H54 (cell line): ENCODE data around the gene FAM114A1.
"Not testable (repeated sequence)": the region's sequence is repeated elsewhere in the genome, so short reads cannot be mapped to it uniquely, and the experiment has no call there.

Experiments
- DNase-seq: peaks from one replicate; pipeline ENCODE4 v3.0.0; 2011; ENCODE audit warnings: low spot score, mixed read lengths; ENCODE audit not compliant: insufficient read length
- FAIRE-seq: peaks from 3 replicates; lab custom pipeline; 2011; peaks lifted over from hg19 to GRCh38; lab: Jason Lieb, UNC
- POLR2A ChIP-seq: IDR thresholded peaks from 2 replicates; pipeline ENCODE4 v1.6.1; 2011; ENCODE audit warnings: low read depth, mild to moderate bottlenecking, low read length

Gene FAM114A1

DNA sequence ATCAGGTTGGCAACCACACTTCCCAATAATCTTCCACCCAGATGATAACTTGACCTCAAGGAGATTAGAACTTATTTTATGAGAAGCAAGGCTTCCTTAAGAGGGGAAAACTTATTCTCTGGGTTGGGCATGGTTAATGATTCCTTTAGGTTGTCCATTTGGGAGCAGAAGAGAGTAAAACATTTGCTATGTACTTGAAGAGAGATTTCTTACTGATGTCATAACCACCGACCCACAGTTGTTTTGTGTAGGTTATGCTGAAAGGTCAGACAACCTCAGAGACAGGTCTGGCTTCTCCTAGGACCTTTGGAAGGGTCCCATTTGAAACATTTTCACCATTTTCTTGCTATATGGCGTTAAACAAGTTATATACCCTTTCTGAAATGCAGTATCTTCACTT, 56.1 kb downstream of the FAM114A1 start:
- DNase-seq = no peak
- no peak for TF ChIP-seq POLR2A
- FAIRE-seq = no peak

DNA sequence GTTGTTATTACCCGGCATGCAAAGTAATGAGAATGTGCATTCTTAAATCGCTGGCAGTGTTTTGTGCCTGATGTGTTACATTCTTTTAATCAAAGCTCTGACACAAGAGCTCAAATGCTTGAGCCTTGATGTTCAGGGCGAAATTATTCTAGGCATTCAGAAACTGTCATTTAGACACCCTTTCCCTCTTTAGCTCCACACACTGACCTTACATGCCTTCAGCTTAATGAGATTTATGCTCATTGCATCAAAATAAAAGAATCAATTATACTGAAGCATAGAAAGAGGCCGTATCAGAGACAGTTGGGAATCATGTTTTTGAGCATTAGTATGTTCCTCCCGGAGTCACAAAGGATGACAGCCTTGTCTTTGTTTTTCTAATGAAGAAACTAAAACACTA, 56.7 kb downstream of the FAM114A1 start:
- no peak for FAIRE-seq
- TF ChIP-seq POLR2A = no peak
- DNase-seq = no peak

GRCh38 chr4:38925492-38926413, 58.1 kb downstream of the FAM114A1 start:
- FAIRE-seq = no peak
- no peak for TF ChIP-seq POLR2A
- no peak for DNase-seq

DNA sequence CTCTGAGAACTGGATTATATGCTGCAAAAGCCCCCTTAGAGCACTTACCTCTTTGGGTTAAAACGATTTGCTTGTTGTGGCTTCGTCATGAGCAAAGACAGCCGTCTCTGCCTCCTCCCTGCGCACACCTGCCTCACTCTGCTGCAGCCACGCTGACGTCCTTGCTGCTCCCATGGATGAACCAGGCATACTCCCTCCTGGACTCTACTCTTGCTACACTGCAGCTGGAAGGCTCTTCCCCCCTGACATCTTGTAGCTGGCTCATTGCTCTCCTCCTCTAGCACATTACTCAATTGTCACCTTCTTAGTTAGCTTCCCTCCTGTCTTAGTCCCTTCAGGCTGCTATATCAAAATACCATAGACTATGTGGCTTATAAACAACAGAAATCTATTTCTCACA, 59.3 kb downstream of the FAM114A1 start:
- FAIRE-seq (no peak), DNase-seq (no peak)
- TF ChIP-seq POLR2A = no peak

DNA sequence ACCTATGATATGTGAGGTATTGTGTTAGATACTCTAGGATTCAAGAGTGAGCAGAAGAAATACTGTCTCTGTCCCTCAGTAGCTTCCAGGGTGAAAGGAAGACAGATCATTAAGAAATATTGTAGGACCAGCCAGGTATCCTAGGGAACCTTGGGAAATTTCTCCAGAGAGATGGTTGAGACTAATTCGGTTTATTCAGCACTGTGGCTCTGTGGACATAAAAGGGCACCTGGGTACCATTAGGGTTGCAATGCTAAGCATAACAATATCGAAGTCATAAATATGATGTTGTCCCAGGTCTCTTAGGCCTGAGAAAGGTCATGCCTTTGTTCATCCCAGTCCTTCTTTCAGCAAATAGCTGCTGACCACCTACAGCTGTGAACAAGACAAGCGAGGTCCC, 61.0 kb downstream of the FAM114A1 start:
- DNase-seq (no peak), FAIRE-seq (no peak)
- no peak for TF ChIP-seq POLR2A

DNA sequence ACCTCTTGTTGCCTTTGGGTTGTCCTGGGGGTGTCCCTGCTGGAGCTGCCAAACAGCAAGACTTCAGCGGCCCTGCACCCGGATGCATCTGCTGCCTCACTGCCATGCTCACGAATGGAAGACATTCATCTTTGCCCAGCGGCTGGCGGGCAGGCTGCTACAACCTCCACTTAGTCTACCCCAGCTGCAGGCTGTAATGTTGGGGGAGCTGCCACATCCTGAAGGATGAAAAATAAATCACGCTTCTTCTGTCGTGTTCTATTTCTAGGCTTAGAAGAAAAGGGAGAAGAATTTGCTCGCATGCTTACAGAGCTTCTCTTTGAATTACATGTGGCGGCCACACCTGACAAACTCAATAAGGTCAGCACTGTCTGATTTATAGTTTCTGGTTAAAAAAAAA, 61.4 kb downstream of the FAM114A1 start:
- no peak for TF ChIP-seq POLR2A
- FAIRE-seq (no peak), DNase-seq (no peak)

- no peak for FAIRE-seq
- no peak for TF ChIP-seq POLR2A
- no peak for DNase-seq
Measured at GRCh38 chr4:38930204-38930603, 62.6 kb downstream of the FAM114A1 start.

DNA sequence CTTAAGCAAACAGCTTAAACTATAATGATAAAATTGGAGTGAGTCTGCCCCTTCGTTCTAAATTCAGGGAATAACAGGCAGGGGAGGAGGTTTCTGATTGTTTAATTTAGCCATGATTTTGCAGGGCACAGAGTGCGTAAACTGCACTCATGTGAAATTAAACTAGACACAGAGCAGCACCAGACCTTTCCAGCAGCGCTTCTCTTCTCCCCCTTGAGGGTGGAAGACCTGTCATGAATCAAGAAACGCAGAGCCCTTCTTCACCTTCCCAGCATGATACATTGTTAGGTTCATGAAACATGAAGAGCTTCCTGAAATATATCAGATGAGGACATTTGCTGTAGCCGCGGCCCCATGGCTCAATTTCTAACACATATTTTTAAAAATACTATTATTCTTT, 63.1 kb downstream of the FAM114A1 start:
- no peak for FAIRE-seq
- no peak for DNase-seq
- TF ChIP-seq POLR2A = no peak

DNA sequence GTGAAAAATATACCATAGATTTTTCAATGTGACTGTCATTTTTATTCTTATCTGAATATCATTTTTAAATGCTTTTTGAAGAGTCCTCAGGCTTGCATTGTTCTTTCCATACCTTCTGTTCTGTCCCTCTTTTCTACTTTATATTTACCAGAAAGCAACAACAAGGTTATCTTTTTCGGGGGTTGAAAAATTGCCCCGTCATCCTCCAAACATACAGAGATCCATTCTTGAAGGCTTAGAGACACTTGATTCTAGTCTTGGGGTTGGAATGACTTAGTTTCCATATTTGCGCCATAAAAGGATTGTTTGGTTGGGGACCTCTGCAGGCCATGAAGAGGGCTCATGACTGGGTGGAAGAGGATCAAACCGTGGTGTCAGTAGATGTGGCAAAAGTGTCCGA, 63.5 kb downstream of the FAM114A1 start:
- no peak for TF ChIP-seq POLR2A
- FAIRE-seq (no peak), DNase-seq (no peak)

GRCh38 chr4:38935391-38936073, 67.9 kb downstream of the FAM114A1 start:
- FAIRE-seq (no peak), DNase-seq (no peak)
- TF ChIP-seq POLR2A = no peak

- DNase-seq = no peak
- FAIRE-seq = no peak
- no peak for TF ChIP-seq POLR2A
Measured at GRCh38 chr4:38939165-38939564, 71.6 kb downstream of the FAM114A1 start.

DNA sequence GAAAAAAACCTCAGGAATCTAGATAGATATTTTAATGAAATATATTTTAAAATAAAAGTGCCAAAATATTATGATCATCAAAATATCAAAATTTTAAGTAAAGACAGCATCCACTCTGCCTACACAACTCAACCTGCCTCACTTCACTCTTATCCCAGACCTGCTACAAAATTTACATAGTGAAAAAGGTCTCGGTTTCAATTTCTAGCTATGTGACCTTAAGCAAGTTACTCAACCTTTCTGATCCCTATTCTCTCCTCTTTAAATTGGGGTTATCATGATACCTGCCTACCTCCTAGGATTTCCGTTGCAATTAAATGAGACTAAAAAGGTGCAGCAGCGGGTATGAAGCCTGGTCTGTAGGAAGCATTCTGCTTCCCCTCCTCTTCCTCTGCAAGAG, 72.9 kb downstream of the FAM114A1 start:
- no peak for DNase-seq
- TF ChIP-seq POLR2A = no peak
- FAIRE-seq = no peak

- not testable (repeated sequence) for FAIRE-seq, DNase-seq
Measured at GRCh38 chr4:38941906-38942305, 74.3 kb downstream of the FAM114A1 start.

DNA sequence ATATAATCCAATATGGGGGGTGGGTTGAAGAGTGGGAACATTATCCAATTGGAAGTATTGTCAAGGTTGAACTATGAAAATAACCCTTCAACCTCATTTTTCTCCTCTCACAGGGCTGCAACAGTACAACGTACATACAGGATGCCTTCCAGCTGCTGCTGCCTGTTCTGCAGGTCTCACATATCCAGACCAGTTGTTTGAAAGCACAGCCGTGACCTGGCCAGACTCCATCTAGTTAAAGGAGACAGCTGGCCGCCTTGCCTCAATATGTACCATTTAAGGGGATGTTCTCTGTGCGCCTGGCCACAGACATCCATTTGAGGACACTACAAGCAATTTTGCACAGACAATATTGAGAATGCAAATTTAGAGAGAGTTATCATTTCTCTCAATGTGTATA, 75.7 kb downstream of the FAM114A1 start:
- no peak for DNase-seq
- no peak for FAIRE-seq
- no peak for TF ChIP-seq POLR2A

DNA sequence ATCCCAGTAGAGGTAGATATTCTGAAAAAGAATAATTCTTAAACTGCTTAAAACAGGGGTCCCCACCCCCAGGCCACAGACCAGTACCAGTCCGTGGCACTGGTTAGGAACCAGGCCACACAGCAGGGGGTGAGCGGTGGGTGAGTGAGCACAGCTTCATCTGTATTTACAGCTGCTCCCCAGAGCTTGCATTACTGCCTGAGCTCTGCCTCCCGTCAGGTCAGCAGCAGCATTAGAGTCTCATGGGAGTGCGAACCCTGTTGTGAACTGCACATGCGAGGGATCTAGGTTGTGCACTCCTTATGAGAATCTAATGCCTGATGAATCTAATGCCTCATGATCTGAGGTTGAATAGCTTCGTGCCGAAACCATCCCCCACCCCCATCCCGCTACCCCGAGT, 76.8 kb downstream of the FAM114A1 start:
- DNase-seq (no peak), FAIRE-seq (no peak)
- no peak for TF ChIP-seq POLR2A
